IPS-18a (cell line): ENCODE results near the gene XPNPEP3.
"Not testable (repeated sequence)": the region's sequence is repeated elsewhere in the genome, so short reads cannot be mapped to it uniquely, and the experiment has no call there.

Experiments used
- H3K27ac ChIP-seq: one replicate; pipeline ENCODE4 v1.5.1; 2013; ENCODE audit warnings: low read length
- H3K27me3 ChIP-seq: one replicate; pipeline ENCODE4 v1.6.1; 2013; ENCODE audit warnings: mild to moderate bottlenecking, low read length; ENCODE audit not compliant: control insufficient read depth, insufficient read depth
- H3K36me3 ChIP-seq: one replicate; pipeline ENCODE4 v1.6.1; 2013; ENCODE audit warnings: low read depth, low read length; ENCODE audit not compliant: control insufficient read depth
- H3K4me1 ChIP-seq: one replicate; pipeline ENCODE4 v1.6.1; 2013; ENCODE audit warnings: low read depth, low read length; ENCODE audit not compliant: control insufficient read depth
- H3K4me3 ChIP-seq: one replicate; pipeline ENCODE4 v1.5.1; 2013; ENCODE audit warnings: low read length
- H3K9ac ChIP-seq: one replicate; pipeline ENCODE4 v1.6.1; 2013; ENCODE audit warnings: mild to moderate bottlenecking, low read length, moderate library complexity
- H3K9me3 ChIP-seq: one replicate; pipeline ENCODE4 v1.6.1; 2013; ENCODE audit warnings: low read depth, low read length; ENCODE audit not compliant: control insufficient read depth

The XPNPEP3 gene

DNA sequence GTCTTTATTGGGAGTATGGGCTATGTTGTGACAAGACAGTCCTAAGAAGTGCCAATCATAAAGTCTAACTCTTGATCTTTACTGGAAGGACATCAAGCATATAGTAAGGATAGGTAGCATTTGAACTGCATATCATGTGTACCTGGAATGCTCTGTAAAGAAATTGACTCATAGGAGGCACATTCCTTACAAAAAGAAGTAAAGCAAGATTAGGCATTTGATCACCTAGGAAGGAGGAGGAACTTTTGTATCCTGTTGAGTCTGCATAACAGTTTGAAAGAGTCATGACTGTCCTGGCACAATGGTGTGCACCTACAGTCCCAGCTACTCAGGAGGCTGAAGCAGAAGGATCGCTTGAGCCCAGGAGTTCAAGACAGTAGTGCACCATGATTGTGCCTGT, 47.2 kb downstream of the XPNPEP3 start:
- no peaks in the 10 kb centered on the region for H3K27me3 ChIP-seq
- peaks cover 4% of the 10 kb centered on the region for H3K36me3 ChIP-seq
- no peak overlapping the region for H3K4me3 ChIP-seq
- H3K27ac ChIP-seq = no peak overlapping the region
- H3K9me3 ChIP-seq = no peaks in the 10 kb centered on the region
- no peaks in the 10 kb centered on the region for H3K4me1 ChIP-seq
- H3K9ac ChIP-seq = no peak overlapping the region

DNA sequence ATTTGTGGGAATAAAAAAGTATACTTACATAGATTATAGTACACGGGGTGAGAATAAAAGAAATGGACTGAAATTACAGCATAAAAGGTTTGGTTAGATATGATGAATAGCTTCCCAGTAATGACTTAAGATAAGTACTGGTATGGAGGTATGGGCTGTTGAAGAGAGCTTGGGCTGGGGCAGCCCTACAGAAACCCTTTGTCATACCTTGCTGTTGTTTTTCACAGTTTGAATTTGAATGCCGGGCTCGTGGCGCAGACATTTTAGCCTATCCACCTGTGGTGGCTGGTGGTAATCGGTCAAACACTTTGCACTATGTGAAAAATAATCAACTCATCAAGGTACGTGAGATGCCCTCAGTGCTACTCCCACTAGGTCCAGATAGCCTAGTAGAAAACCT, 51.9 kb downstream of the XPNPEP3 start:
- Histone ChIP-seq H3K4me3 (no peak overlapping the region), H3K4me1 (no peaks in the 10 kb centered on the region), H3K36me3 (peaks cover 9% of the 10 kb centered on the region), H3K27me3 (no peaks in the 10 kb centered on the region), H3K9ac (no peak overlapping the region), H3K27ac (no peak overlapping the region), H3K9me3 (no peaks in the 10 kb centered on the region)

DNA sequence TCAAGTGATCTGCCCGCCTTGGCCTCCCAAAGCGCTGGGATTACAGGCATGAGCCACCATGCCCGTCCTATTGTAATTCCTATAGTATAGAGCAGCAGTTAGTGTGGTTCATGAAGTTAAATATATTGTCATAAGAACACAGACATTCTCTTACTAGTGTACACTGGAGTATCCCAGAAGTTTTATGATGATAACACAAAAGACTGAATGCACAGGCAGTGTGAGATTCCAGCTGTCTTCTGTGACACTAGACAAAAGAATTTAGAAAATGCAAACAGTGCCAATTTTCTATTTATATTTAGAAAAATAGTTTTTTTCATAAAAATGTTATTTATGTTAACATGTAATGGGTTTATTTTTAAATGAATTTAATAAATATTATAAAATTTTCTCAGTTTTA, 54.8 kb downstream of the XPNPEP3 start:
- no peak overlapping the region for H3K9ac ChIP-seq

DNA sequence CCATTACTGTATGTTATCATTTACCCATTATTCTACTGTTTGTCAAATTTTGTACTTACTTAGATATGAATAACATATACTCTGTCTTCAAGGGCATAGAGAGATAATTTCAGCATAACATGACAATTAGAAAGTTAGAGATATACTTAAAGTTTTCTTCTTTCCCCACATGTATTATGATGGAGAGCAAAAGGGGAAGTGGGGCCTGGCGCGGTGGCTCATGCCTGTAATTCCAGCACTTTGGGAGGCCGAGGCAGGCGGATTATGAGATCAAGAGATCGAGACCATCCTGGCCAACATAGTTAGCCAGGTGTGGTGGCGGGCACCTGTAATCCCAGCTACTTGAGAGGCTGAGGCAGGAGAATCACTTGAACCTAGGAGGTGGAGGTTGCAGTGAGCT, 56.0 kb downstream of the XPNPEP3 start:
- not testable (repeated sequence) for H3K4me3 ChIP-seq, H3K9ac ChIP-seq, H3K27ac ChIP-seq, H3K27me3 ChIP-seq, H3K9me3 ChIP-seq, H3K4me1 ChIP-seq
- peaks cover 12% of the 10 kb centered on the region for H3K36me3 ChIP-seq

More for the DNA sequence above, 54.8 kb downstream of the XPNPEP3 start:
- no peaks in the 10 kb centered on the region for H3K27me3 ChIP-seq
- no peak overlapping the region for H3K27ac ChIP-seq
- no peaks in the 10 kb centered on the region for H3K4me1 ChIP-seq
- H3K9me3 ChIP-seq = no peaks in the 10 kb centered on the region
- no peak overlapping the region for H3K4me3 ChIP-seq
- peaks cover 12% of the 10 kb centered on the region for H3K36me3 ChIP-seq

DNA sequence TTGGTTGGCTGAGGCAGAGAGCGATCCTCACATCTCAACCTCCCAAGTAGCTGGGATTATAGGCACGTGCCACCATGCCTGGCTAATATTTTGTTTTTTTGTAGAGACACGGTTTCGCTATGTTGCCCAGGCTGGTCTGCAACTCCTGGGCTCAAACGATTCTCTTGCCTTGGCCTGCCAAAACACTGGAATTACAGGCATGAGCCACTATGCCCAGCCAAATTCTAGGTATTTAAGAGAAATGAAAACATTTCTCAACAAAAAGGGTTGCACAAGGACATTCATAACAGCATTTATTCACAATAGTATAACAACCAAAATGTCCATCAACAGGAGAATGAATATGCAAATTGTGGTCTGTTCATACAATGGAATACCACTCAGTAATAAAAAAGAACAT, 62.5 kb downstream of the XPNPEP3 start:
- Histone ChIP-seq H3K9ac (no peak overlapping the region), H3K4me3 (no peak overlapping the region), H3K4me1 (no peaks in the 10 kb centered on the region), H3K36me3 (peaks cover 24% of the 10 kb centered on the region), H3K27ac (no peak overlapping the region), H3K27me3 (no peaks in the 10 kb centered on the region), H3K9me3 (no peaks in the 10 kb centered on the region)

DNA sequence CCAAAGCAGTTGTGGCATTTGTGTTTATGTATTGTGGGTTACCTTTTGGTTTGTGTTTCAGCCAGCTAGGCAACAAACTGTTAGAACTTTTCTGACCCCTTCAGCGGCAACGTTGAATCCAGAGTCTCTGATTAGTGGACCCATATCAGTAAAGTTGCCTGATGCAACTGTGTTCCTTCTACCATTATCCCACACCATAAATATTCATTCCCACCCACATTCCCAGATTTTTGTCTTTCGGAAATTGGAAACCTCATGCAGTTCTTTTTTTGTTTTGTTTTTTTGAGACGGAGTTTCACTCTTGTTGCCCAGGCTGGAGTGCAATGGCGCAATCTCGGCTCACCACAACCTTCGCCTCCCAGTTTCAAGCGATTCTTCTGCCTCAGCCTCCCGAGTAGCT, 63.6 kb downstream of the XPNPEP3 start:
- no peaks in the 10 kb centered on the region for H3K4me1 ChIP-seq
- H3K9me3 ChIP-seq = no peaks in the 10 kb centered on the region
- H3K27me3 ChIP-seq = no peaks in the 10 kb centered on the region
- H3K9ac ChIP-seq = no peak overlapping the region
- H3K27ac ChIP-seq = no peak overlapping the region
- H3K36me3 ChIP-seq = peaks cover 35% of the 10 kb centered on the region
- no peak overlapping the region for H3K4me3 ChIP-seq

DNA sequence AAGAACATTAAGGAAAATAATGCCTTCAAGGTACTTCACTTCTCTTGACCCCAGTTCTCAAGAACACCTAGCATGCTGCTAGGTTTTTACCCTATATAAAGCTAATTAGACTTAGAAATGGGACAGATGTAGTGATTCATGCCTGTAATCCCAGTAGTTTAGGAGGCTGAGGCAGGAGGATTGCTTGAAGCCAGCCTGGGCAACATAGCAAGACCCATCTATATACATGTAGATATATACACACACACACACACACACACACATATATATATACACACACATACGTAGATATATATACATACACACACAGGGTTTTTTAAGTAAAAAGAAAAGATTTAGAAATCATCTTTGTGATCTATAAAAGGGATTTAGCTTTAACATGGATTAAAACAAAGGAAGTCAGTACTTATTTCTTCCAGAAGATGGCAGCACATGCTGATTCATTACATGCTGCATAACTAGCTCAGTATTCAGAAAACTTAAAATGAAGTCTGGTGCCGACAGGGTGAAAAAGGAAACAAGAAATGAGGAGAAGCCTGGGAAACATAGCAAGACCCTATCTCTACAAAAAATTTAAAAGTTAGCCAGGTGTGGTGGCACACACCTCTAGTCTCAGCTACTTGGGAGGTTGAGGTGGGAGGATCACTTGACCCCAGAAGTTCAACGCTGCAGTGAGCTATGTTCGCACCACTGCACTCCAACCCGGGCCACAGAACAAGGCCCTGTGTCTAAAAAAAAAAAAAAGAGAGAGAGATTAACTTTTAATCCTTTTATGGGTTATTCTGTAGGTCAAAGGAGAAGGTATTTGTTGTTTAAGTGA, 65.7 kb downstream of the XPNPEP3 start:
- no peaks in the 10 kb centered on the region for H3K4me1 ChIP-seq
- no peaks in the 10 kb centered on the region for H3K9me3 ChIP-seq
- H3K36me3 ChIP-seq = peaks cover 39% of the 10 kb centered on the region
- H3K27me3 ChIP-seq = no peaks in the 10 kb centered on the region
- no peak overlapping the region for H3K4me3 ChIP-seq
- no peak overlapping the region for H3K27ac ChIP-seq
- no peak overlapping the region for H3K9ac ChIP-seq

DNA sequence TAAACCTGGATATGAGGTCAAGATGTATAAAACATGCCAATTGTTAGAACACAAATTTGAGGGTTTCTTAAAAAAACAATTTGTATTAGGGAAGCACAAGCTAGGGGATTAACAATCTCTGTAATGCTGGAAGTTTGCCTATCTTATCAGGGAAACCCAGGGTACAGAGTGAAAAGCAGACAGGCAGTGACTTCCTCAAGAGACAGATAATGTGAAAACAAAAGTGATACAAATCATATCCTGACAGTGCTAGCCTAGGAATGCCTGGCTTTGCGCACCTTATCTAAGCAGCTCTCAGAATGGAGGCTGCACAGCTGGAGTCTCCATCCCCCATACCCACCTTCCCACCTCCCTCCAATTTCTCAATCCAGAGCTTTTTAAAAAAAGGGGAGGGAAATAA, 71.7 kb downstream of the XPNPEP3 start:
- no peak overlapping the region for H3K9ac ChIP-seq
- no peak overlapping the region for H3K27ac ChIP-seq
- H3K4me1 ChIP-seq = no peaks in the 10 kb centered on the region
- no peaks in the 10 kb centered on the region for H3K9me3 ChIP-seq
- H3K36me3 ChIP-seq = peaks cover 30% of the 10 kb centered on the region
- no peak overlapping the region for H3K4me3 ChIP-seq
- no peaks in the 10 kb centered on the region for H3K27me3 ChIP-seq

DNA sequence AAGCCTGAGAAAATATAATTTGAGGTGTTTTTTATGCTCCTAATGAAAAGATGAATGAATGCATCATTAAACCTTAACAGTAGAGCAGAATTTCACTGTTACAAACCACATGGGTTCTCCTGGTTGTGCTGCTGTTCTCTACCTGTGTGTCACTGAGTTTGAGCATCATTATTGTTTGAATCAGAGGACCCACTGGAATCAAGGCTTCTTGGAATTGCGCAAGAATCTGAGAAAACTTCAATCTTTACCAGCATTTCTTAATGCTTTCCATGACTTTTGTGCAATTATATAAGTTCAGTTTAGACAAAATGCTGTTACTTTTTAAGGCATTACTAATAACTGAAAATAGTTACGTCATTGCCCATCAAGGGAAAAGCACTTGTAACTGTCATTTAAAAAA, 75.4 kb downstream of the XPNPEP3 start:
- no peak overlapping the region for H3K9ac ChIP-seq
- no peaks in the 10 kb centered on the region for H3K4me1 ChIP-seq
- peaks cover 4% of the 10 kb centered on the region for H3K36me3 ChIP-seq
- no peak overlapping the region for H3K27ac ChIP-seq
- no peaks in the 10 kb centered on the region for H3K9me3 ChIP-seq
- no peak overlapping the region for H3K4me3 ChIP-seq
- H3K27me3 ChIP-seq = no peaks in the 10 kb centered on the region

DNA sequence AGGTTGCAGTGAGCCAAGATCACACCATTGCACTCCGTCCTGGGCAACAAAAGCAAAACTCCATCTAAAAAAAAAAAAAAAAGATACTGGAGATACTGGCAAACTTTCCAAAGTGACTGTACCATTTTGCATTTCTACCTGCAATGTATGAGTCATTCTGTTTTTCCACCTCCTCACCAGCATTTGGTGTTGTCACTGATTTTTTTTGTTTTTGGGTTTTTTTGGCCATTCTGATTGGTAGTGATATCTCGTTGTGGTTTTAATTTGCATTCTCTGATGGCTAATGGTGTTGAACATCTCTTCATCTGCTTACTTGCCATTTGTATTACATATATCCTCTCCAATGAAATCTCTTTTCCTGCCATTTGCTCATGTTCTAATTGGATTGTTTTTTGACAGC, 82.3 kb downstream of the XPNPEP3 start:
- Histone ChIP-seq H3K36me3 (no peaks in the 10 kb centered on the region), H3K4me1 (no peaks in the 10 kb centered on the region), H3K27me3 (no peaks in the 10 kb centered on the region), H3K9ac (no peak overlapping the region), H3K9me3 (no peaks in the 10 kb centered on the region), H3K4me3 (no peak overlapping the region), H3K27ac (no peak overlapping the region)

DNA sequence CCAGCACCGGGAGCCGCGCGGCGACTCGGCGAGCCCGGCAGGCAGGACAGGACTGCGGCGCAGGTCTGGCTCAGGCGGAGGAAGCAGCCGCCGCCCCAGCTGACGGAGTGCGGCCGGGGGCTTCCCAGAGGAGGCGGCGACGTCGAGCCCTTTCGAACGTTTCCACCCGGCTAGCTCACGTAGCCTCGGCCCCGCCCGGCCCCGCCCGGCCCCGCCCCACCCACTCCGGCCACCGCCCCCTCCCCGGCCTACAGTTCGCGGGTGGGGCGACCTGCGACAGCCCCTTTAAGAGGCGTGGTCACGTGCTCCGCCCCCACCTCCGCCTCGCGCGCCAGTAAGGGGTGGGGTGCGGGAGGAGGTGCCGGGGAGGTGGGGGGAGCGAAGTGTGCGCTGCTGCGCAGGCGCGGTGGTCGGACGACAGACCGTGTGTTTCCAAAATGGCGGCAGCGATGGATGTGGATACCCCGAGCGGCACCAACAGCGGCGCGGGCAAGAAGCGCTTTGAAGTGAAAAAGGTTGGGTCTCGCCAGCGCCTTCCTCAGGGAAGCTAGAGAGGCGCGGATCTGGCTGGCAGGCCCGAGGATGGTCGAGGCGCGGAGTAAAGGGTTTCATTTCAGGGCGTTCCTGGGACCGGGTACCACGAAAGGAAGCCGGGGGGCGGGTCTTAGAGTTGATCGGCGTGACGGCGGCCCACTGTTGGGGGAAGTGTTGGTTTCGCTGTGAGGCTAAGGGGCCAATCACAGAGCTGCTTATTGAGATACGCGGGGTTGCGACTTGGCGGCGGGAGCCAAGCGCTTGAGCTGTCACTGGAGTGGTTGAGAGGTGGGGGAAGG, 94.2 kb downstream of the XPNPEP3 start, which contains the start of gene RBX1:
RBX1 (plus strand) TSS at position 417 of the 833 bp plus-strand sequence; CDS start at position 438, 21 bp downstream.
- H3K4me3 ChIP-seq = peak within 1 kb of the TSS; percentile 94
- H3K36me3 ChIP-seq = peaks cover 26% of the 10 kb centered on the region
- H3K9me3 ChIP-seq = no peaks in the 10 kb centered on the region
- H3K9ac ChIP-seq = peak within 1 kb of the TSS; percentile 90
- no peaks in the 10 kb centered on the region for H3K27me3 ChIP-seq
- H3K27ac ChIP-seq = peak within 1 kb of the TSS; percentile 94
- peaks cover 4% of the 10 kb centered on the region for H3K4me1 ChIP-seq
